ENCODE measurements around the gene OSGIN1.

OSGIN1 gene

GRCh38 chr16:84007520-84007919 is 54.5 kb downstream of the OSGIN1 start:
- no peak for DNase-seq

GRCh38 chr16:84007965-84008364 is 54.9 kb downstream of the OSGIN1 start:
- DNase-seq: no peak

GRCh38 chr16:84009282-84009681 is 56.2 kb downstream of the OSGIN1 start:
- DNase-seq: no peak

GRCh38 chr16:84013787-84014569 is 60.9 kb downstream of the OSGIN1 start:
- peak; percentile 84 for DNase-seq

- DNase-seq: no peak
These were observed 61.7 kb downstream of the OSGIN1 start for GRCh38 chr16:84014570-84015327.

GRCh38 chr16:84015399-84015798 is 62.4 kb downstream of the OSGIN1 start:
- DNase-seq: no peak
